ENCODE results near the gene PDE2A. TPM values are rescaled to one million over a fixed set of nuclear protein-coding genes. Genes with fewer than 3 reads are reported as not detected.
"Not testable (repeated sequence)": the region's sequence is repeated elsewhere in the genome, so short reads cannot be mapped to it uniquely, and the experiment has no call there.

The PDE2A gene
- total RNA-seq, 1 donor from 2014 or later, result 0.82 TPM

DNA sequence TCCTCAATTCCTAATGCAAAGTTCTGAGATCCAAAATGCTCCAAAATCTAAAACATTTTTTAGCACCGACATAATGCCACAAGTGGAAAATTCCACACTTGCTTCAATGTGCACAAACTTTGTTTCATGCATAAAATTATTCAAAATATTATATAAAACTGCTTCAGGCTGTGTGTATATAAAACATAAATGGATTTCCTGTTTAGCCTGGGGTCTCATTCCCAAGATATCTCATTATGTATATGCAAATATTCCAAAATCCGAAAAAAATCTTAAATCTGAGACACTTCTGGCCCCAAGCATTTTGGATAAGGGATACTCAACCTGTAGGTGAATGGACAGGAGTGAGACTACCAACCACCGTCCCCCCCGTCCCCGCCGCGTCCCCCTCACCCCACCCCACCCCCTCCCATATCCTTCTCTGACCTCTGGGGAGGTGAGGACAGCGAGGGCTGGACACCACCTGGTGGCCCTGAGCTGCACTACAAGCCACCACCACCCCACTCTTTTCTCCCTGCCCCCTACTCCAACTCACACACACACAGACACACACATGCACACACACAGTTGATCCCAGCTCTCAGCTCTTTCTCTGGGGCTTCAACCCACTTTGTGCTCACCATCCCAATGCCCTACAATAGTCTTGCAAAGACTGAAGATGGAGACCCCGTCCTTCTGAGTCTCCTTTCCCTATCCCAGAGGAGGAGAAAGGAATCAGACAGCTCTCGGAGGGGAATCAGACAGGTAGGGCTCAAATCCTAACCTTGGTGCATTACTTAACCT, 101.0 kb downstream of the PDE2A start:
- no peak overlapping the region for H2AFZ ChIP-seq (ENCODE audit: low read depth, low read length)
- H3K4me1 ChIP-seq (ENCODE audit: insufficient read depth, low read length), result peaks cover 12% of the 10 kb centered on the region
- no peaks in the 10 kb centered on the region for H3K27me3 ChIP-seq (ENCODE audit: insufficient read depth, low read length)
- no peaks in the 10 kb centered on the region for H3K9me3 ChIP-seq (ENCODE audit: insufficient read depth, low read depth, low read length)
- FAIRE-seq (no peak), DNase-seq (ENCODE audit: low read depth) (no peak)
- no peak overlapping the region for H3K9ac ChIP-seq (ENCODE audit: low read length)
- no peaks in the 10 kb centered on the region for H3K79me2 ChIP-seq (ENCODE audit: insufficient read depth, low read length)
- H3K4me2 ChIP-seq (ENCODE audit: low read length), result no peak overlapping the region
- H3K4me3 ChIP-seq (ENCODE audit: insufficient read depth, low read depth, low read length), result no peak overlapping the region
- H3K27ac ChIP-seq (ENCODE audit: low read depth, low read length), result no peak overlapping the region
- Mint-ChIP-seq H3K4me1 (ENCODE audit: low read depth, unreplicated experiment) (peaks cover 13% of the 10 kb centered on the region), H3K27me3 (ENCODE audit: low read depth, unreplicated experiment) (peaks cover 23% of the 10 kb centered on the region), H3K9me3 (ENCODE audit: unreplicated experiment) (no peaks in the 10 kb centered on the region), H3K36me3 (ENCODE audit: low read depth, unreplicated experiment) (no peaks in the 10 kb centered on the region), H3K4me3 (ENCODE audit: unreplicated experiment) (peak overlapping the region; percentile 55), H3K27ac (ENCODE audit: unreplicated experiment) (no peak overlapping the region)
- no peaks in the 10 kb centered on the region for H4K20me1 ChIP-seq (ENCODE audit: insufficient read depth, low read length)
- TF ChIP-seq, protein P1, sequence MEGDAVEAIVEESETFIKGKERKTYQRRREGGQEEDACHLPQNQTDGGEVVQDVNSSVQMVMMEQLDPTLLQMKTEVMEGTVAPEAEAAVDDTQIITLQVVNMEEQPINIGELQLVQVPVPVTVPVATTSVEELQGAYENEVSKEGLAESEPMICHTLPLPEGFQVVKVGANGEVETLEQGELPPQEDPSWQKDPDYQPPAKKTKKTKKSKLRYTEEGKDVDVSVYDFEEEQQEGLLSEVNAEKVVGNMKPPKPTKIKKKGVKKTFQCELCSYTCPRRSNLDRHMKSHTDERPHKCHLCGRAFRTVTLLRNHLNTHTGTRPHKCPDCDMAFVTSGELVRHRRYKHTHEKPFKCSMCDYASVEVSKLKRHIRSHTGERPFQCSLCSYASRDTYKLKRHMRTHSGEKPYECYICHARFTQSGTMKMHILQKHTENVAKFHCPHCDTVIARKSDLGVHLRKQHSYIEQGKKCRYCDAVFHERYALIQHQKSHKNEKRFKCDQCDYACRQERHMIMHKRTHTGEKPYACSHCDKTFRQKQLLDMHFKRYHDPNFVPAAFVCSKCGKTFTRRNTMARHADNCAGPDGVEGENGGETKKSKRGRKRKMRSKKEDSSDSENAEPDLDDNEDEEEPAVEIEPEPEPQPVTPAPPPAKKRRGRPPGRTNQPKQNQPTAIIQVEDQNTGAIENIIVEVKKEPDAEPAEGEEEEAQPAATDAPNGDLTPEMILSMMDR (IDR thresholded peaks at IDR 0.05; ENCODE audit: insufficient read depth, low read depth, low read length), result peak; percentile 25
- TF ChIP-seq EZH2 (IDR thresholded peaks at IDR 0.05; ENCODE audit: insufficient read depth, low read length), result no peak
- no peaks in the 10 kb centered on the region for H3K36me3 ChIP-seq (ENCODE audit: insufficient read depth, low read length)

DNA sequence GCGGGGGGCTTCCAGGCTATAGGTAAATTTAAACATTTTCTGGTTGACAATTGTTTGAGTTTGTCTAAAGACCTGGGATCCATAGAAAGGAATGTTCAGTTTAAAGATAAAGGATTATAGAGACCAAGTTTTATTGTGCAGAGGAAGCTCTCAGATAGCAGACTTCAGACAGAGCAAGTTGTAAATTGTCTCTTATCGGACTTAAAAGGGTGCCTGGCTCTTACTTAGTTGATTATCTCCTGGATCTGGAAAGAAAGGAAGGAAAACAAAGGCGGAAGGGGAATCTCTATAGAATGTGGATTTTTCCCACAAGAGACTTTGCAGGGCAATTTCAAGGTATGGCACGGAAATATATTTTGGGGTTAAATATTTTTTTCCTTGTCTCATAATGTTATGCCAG, 101.7 kb downstream of the PDE2A start:
- DNase-seq (ENCODE audit: low read depth); H3K36me3 ChIP-seq (ENCODE audit: insufficient read depth, low read length); H3K27ac ChIP-seq (ENCODE audit: low read depth, low read length); H3K4me2 ChIP-seq (ENCODE audit: low read length); H3K9me3 Mint-ChIP-seq (ENCODE audit: unreplicated experiment); H2AFZ ChIP-seq (ENCODE audit: low read depth, low read length); FAIRE-seq; H3K9ac ChIP-seq (ENCODE audit: low read length); H3K27me3 ChIP-seq (ENCODE audit: insufficient read depth, low read length); H3K79me2 ChIP-seq (ENCODE audit: insufficient read depth, low read length); H3K36me3 Mint-ChIP-seq (ENCODE audit: low read depth, unreplicated experiment); H3K4me3 ChIP-seq (ENCODE audit: insufficient read depth, low read depth, low read length); H3K9me3 ChIP-seq (ENCODE audit: insufficient read depth, low read depth, low read length); H3K27ac Mint-ChIP-seq (ENCODE audit: unreplicated experiment); H3K4me3 Mint-ChIP-seq (ENCODE audit: unreplicated experiment); H4K20me1 ChIP-seq (ENCODE audit: insufficient read depth, low read length): not testable (repeated sequence)
- peaks cover 21% of the 10 kb centered on the region for H3K27me3 Mint-ChIP-seq (ENCODE audit: low read depth, unreplicated experiment)
- H3K4me1 ChIP-seq (ENCODE audit: insufficient read depth, low read length), result peaks cover 12% of the 10 kb centered on the region
- H3K4me1 Mint-ChIP-seq (ENCODE audit: low read depth, unreplicated experiment), result peaks cover 13% of the 10 kb centered on the region

DNA sequence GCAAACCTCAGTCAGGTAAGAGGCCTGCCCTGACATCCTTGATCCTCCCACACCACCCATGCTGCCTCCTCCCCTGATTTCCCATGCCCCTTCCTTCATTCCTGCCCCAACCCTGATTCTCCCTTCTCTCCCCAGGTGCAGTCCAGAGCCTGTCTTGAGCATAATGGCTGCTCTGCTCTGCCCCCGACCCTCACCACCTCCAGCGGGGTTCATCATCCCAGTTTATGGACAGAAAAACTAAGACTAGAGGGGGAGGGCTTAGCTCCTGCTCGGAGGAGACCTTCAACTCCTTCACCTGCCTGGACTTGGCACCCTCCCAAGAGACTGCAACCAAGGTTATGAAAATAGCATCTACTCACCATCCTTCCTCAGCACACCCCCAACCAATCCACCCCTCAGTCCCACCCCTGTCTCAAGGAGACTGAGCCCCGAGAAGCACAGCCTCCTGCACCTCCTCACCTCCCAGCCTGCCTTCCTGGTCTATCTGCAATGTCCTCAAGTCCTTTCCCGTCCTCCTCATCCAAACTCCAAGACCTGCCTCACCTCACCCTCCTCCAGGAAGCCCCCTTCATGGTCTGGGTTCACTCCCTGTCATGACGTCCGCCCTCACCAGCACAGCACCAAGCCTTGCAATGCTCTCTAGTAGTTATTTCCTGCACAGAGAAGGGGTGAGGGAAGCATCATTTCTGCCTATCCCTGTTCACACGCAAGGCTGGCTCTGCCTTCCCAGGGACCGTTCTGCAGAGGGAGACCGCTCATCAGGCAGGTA, 103.1 kb downstream of the PDE2A start:
- Mint-ChIP-seq H3K27ac (ENCODE audit: unreplicated experiment) (no peak overlapping the region), H3K9me3 (ENCODE audit: unreplicated experiment) (no peaks in the 10 kb centered on the region), H3K4me3 (ENCODE audit: unreplicated experiment) (no peak overlapping the region), H3K36me3 (ENCODE audit: low read depth, unreplicated experiment) (no peaks in the 10 kb centered on the region), H3K4me1 (ENCODE audit: low read depth, unreplicated experiment) (peaks cover 13% of the 10 kb centered on the region), H3K27me3 (ENCODE audit: low read depth, unreplicated experiment) (peaks cover 18% of the 10 kb centered on the region)
- FAIRE-seq (no peak), DNase-seq (ENCODE audit: low read depth) (no peak)
- no peak overlapping the region for H2AFZ ChIP-seq (ENCODE audit: low read depth, low read length)
- H3K36me3 ChIP-seq (ENCODE audit: insufficient read depth, low read length), result no peaks in the 10 kb centered on the region
- peaks cover 12% of the 10 kb centered on the region for H3K4me1 ChIP-seq (ENCODE audit: insufficient read depth, low read length)
- no peak for TF ChIP-seq EZH2 (IDR thresholded peaks at IDR 0.05; ENCODE audit: insufficient read depth, low read length)
- TF ChIP-seq, protein P1 (IDR thresholded peaks at IDR 0.05; ENCODE audit: insufficient read depth, low read depth, low read length), result no peak
- H3K4me3 ChIP-seq (ENCODE audit: insufficient read depth, low read depth, low read length), result no peak overlapping the region
- H3K27ac ChIP-seq (ENCODE audit: low read depth, low read length), result no peak overlapping the region
- no peaks in the 10 kb centered on the region for H3K27me3 ChIP-seq (ENCODE audit: insufficient read depth, low read length)
- H3K4me2 ChIP-seq (ENCODE audit: low read length), result no peak overlapping the region
- no peaks in the 10 kb centered on the region for H3K9me3 ChIP-seq (ENCODE audit: insufficient read depth, low read depth, low read length)
- no peaks in the 10 kb centered on the region for H3K79me2 ChIP-seq (ENCODE audit: insufficient read depth, low read length)
- H4K20me1 ChIP-seq (ENCODE audit: insufficient read depth, low read length), result no peaks in the 10 kb centered on the region
- no peak overlapping the region for H3K9ac ChIP-seq (ENCODE audit: low read length)

Data from astrocyte (in vitro differentiated cells and primary cell).